GM12801 (cell line): ENCODE measurements around the gene PPM1M.

ENCODE experiments used
- CTCF ChIP-seq: IDR thresholded peaks from one replicate; pipeline ENCODE4 v1.5.1; 2011; ENCODE audit warnings: control low read depth; ENCODE audit not compliant: insufficient read length; ENCODE audit errors: extremely low read depth

The PPM1M gene

GRCh38 chr3:52279596-52279995 lies 34.0 kb downstream of the PPM1M start:
- TF ChIP-seq CTCF, result no peak

GRCh38 chr3:52280050-52280461 lies 34.5 kb downstream of the PPM1M start:
- no peak for TF ChIP-seq CTCF

DNA sequence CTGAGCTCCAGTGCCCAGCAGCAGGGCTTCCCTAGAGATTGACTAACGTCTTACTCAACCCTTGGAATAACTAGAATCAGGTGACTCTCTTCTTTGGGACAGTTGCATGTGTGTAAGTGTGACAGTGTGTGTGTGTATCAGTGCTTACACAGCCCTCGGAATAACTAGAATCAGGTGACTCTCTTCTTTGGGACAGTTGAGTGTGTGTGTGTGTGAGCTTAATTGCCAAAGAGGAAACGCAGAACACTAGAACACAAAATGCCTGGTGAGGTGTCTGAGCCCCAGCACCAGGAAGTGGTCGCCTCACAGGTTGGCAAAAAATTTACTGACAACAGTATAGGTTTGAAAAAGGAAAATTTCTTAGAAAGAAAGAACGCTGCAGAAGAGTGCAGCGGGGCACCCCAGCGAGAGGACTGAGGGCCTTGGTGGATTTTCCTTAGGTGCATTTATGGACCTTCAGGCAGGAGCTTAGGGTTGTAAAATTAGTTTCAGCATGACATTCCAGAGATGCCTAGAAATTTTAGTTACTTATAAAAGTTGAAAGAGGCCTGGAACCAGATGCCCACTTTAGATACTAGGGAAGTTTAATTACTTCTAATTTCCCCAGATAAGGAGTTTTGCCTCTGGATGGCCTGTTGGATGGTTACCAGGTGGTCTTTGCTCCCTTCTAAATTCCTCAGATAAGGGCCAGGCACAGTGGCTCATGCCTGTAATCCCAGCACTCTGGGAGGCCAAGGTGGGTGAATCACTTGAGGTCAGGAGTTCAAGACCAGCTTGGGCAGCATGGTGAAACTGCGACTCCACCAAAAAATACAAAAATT lies 36.6 kb downstream of the PPM1M start:
- TF ChIP-seq CTCF, result no peak

DNA sequence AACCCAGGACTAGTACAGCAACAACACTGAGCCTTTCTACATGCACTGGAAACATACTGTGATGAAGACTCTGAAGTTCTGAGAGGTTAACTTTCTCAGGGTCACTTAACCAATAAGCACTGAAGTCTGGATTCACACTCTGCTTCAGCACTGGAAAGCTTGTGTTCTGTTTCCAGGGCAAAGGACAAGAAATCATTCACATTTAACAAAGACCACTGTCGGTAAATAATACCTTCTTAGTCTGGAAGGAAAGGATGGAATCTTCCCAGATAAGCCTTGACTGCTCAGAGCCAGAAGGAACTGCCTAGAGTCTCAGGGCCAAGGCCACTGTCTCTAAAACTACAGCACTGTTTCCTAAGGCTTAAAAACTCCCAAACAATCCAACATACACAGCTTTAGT lies 37.7 kb downstream of the PPM1M start:
- no peak for TF ChIP-seq CTCF

- TF ChIP-seq CTCF, result no peak
Measured at GRCh38 chr3:52286777-52287110, 41.2 kb downstream of the PPM1M start.

- TF ChIP-seq CTCF, result no peak
Measured at GRCh38 chr3:52288674-52289073, 43.1 kb downstream of the PPM1M start.

- TF ChIP-seq CTCF, result no peak
Measured at GRCh38 chr3:52289338-52289746, 43.8 kb downstream of the PPM1M start.
